Osteocyte (in vitro differentiated cells): ENCODE data around the gene PEX11G. TPM values are rescaled to one million over a fixed set of nuclear protein-coding genes. Genes with fewer than 3 reads are reported as not detected.

ENCODE experiments used
- DNase-seq: peaks from one replicate; pipeline ENCODE4 v3.0.0; 2021; ENCODE audit warnings: mixed read lengths; ENCODE audit not compliant: unreplicated experiment; ENCODE audit errors: extremely low spot score
- H3K27ac Mint-ChIP-seq: one replicate; pipeline ENCODE4 v1.8.0; 2021; ENCODE audit warnings: mild to moderate bottlenecking, mixed read lengths; ENCODE audit not compliant: unreplicated experiment
- H3K27me3 Mint-ChIP-seq: one replicate; pipeline ENCODE4 v1.8.0; 2021; ENCODE audit warnings: mixed read lengths; ENCODE audit not compliant: unreplicated experiment
- H3K36me3 Mint-ChIP-seq: one replicate; pipeline ENCODE4 v1.8.0; 2021; ENCODE audit warnings: mixed read lengths; ENCODE audit not compliant: unreplicated experiment
- H3K4me1 Mint-ChIP-seq: one replicate; pipeline ENCODE4 v1.8.0; 2021; ENCODE audit warnings: mixed read lengths; ENCODE audit not compliant: unreplicated experiment
- H3K4me3 Mint-ChIP-seq: one replicate; pipeline ENCODE4 v1.8.0; 2021; ENCODE audit warnings: mild to moderate bottlenecking, moderate library complexity, mixed read lengths; ENCODE audit not compliant: unreplicated experiment
- H3K9me3 Mint-ChIP-seq: one replicate; pipeline ENCODE4 v1.8.0; 2021; ENCODE audit warnings: mixed read lengths; ENCODE audit not compliant: unreplicated experiment
- total RNA-seq: library from RNA; stranded (reverse); gene quantifications from 2 replicates; pipeline ENCODE4 v1.2.1, GENCODE V29; 2021
- TF ChIP-seq, protein P1 (sequence below): fragments of 200-600 bp; sonication (generic); IDR thresholded peaks from 2 replicates; pipeline ENCODE4 v1.5.0; 2021; ENCODE audit warnings: antibody characterized with exemption, mild to moderate bottlenecking, moderate library complexity

PEX11G gene
- total RNA-seq, 1 donor from 2014 or later, result 2.1 TPM

DNA sequence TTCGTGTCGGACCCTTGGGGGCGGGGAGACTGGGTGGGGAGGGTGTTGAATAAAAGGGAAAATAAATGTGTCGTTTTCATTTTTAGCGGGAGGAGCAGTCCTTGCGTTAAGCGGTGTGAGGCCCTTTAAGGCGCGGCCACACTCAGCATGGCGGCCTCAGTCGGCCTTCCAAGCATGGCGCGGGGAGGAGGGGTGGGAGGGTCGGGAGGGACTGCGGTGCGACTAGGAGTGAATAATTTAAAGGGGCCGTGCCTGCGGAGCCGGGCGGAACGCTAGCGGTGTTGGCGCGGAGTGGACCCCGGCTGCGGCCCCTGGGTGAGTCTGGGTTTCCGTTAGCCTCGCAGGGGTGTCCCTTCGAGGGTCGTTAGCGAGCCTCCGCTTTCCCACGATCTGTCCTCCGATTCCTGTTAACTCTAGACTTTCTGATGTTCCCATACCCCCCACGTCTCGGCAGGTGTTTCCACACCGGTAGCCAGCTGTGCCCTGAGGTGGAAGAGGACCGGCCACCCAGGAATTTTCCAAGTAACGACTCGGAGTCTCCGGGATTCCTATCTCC lies 45.2 kb upstream of the PEX11G start:
- peak; percentile 89 for DNase-seq
- peak overlapping the region; percentile 99 for H3K27ac Mint-ChIP-seq
- no peaks in the 10 kb centered on the region for H3K9me3 Mint-ChIP-seq
- TF ChIP-seq, protein P1, sequence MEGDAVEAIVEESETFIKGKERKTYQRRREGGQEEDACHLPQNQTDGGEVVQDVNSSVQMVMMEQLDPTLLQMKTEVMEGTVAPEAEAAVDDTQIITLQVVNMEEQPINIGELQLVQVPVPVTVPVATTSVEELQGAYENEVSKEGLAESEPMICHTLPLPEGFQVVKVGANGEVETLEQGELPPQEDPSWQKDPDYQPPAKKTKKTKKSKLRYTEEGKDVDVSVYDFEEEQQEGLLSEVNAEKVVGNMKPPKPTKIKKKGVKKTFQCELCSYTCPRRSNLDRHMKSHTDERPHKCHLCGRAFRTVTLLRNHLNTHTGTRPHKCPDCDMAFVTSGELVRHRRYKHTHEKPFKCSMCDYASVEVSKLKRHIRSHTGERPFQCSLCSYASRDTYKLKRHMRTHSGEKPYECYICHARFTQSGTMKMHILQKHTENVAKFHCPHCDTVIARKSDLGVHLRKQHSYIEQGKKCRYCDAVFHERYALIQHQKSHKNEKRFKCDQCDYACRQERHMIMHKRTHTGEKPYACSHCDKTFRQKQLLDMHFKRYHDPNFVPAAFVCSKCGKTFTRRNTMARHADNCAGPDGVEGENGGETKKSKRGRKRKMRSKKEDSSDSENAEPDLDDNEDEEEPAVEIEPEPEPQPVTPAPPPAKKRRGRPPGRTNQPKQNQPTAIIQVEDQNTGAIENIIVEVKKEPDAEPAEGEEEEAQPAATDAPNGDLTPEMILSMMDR, result no peak
- H3K27me3 Mint-ChIP-seq, result no peaks in the 10 kb centered on the region
- H3K4me1 Mint-ChIP-seq, result peaks cover 15% of the 10 kb centered on the region
- peaks cover 13% of the 10 kb centered on the region for H3K36me3 Mint-ChIP-seq
- H3K4me3 Mint-ChIP-seq, result peak overlapping the region; percentile 94

DNA sequence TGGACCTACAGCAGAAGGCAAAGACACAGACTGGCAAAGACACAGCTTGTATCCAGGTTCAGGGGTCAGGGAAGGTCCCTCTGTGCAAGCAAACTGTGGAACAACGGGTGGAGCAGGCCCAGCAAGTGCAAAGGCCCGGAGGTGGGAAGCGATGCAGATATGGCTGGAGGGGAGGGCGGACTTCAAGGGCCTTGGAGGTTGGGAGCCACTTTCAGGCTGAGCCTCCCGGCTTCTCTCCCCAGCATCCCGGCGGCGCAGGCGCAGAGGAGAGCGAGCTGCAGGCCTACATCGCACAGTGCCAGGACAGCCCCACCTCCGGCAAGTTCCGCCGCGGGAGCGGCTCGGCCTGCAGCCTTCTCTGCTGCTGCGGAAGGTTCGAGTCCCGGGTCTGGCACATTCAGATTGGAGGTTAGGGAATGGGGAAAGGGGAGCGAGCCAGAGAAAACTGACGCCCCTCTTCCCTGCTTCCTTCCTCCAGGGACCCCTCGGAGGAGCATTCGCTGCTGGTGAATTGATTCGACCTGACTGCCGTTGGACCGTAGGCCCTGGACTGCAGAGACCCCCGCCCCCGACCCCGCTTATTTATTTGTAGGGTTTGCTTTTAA lies 44.5 kb upstream of the PEX11G start:
- Mint-ChIP-seq H3K9me3 (no peaks in the 10 kb centered on the region), H3K27me3 (no peaks in the 10 kb centered on the region), H3K36me3 (peaks cover 14% of the 10 kb centered on the region), H3K4me1 (peaks cover 15% of the 10 kb centered on the region), H3K4me3 (peak overlapping the region; percentile 94), H3K27ac (peak overlapping the region; percentile 99)
- no peak for DNase-seq
- TF ChIP-seq, protein P1, result no peak

DNA sequence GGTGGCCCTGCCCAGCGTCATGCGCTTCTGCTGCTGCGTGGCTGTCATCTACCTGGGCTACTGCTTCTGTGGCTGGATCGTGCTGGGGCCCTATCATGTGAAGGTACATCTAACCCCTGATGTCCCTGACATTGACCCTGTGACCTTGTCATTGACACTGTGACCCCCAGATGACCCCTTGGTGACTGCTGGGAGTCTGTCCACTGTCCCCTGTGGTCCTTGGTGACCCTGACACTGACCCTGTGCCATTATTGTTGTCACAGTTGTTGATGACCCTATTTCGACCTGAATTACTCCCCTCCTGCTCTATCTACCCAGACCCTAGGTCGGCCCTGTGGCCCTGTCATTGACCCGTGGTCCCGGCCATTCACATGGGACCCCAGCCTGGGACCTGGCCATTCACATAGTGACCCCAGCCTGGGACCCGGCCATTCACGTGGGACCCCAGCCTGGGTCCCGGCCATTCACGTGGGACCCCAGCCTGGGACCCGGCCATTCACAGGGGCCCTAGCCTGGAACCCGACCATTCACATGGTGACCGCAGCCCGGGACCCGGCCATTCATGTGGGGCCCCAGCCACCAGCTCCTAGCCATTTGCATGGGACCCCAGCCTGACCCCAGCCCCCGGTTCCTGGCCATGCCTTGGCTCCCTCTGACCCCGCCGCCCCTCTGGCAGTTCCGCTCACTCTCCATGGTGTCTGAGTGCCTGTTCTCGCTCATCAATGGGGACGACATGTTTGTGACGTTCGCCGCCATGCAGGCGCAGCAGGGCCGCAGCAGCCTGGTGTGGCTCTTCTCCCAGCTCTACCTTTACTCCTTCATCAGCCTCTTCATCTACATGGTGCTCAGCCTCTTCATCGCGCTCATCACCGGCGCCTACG lies 41.0 kb upstream of the PEX11G start:
- no peak overlapping the region for H3K27ac Mint-ChIP-seq

DNA sequence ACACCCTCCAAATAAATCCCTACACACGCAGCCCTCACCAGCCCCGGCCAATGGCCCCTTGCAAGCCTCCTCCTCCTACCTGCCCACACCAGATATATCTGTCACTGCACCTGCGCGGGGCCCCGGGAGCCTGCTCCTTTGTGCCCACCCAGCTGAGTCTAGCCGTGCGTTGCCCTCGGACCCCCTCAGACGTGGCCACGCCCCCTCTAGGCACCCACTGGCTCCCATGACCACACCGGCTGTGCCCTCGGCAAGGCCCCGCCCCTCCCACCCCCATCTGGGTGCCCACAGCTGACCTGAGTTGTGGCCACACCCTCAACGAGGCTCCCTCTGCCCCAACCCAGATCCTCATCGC lies 40.4 kb upstream of the PEX11G start:
- TF ChIP-seq, protein P1, result no peak
- H3K27ac Mint-ChIP-seq, result no peak overlapping the region
- H3K9me3 Mint-ChIP-seq, result no peaks in the 10 kb centered on the region
- no peaks in the 10 kb centered on the region for H3K27me3 Mint-ChIP-seq
- H3K36me3 Mint-ChIP-seq, result peaks cover 12% of the 10 kb centered on the region
- no peak for DNase-seq
- H3K4me3 Mint-ChIP-seq, result no peak overlapping the region
- H3K4me1 Mint-ChIP-seq, result peaks cover 3% of the 10 kb centered on the region

More for the DNA sequence above, 41.0 kb upstream of the PEX11G start:
- peaks cover 3% of the 10 kb centered on the region for H3K4me1 Mint-ChIP-seq
- no peaks in the 10 kb centered on the region for H3K9me3 Mint-ChIP-seq
- H3K36me3 Mint-ChIP-seq, result peaks cover 12% of the 10 kb centered on the region
- DNase-seq, result no peak
- TF ChIP-seq, protein P1, result no peak
- no peaks in the 10 kb centered on the region for H3K27me3 Mint-ChIP-seq
- no peak overlapping the region for H3K4me3 Mint-ChIP-seq
